ENCODE measurements around the gene SMYD4.
A peak's percentile ranks its signal among the peaks of the same experiment; 100 is the strongest.

DNA sequence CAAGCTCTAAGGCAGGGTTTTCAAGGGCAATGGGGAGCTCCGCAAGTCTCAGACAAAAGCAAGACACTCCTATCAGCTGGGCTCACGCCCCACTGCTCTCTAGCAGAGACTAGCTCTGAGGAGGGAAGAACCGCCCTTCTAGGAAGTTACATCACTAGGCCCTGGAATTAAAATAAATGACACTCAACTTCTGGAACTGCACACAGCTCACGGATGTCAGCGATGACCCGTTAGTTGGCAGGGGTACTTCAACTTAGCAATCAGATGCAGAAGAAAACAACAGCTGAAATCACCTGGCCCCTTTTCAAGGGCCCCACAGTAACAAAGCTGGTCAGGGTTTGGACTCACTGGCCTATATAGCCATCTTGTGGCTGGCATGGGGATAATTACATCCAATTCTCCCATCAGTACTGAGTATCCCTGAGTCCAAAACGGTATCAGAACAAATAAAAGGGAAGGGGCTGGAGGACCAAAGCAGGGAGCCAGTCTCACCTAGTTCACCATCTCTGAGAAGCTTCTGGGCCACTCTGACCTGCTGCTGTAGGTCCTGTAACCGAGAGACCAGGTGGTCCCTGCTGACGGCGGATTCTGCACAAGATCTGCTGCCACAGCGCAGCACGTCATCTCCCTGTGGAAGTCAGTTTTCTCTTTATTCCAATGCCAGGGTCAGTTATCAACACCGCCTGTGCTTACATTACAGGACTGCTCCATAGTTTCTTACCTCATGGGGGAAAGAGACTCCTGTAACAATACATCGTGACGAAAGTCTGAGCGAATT lies 45.7 kb downstream of the SMYD4 start:
- TF ChIP-seq, protein P1, sequence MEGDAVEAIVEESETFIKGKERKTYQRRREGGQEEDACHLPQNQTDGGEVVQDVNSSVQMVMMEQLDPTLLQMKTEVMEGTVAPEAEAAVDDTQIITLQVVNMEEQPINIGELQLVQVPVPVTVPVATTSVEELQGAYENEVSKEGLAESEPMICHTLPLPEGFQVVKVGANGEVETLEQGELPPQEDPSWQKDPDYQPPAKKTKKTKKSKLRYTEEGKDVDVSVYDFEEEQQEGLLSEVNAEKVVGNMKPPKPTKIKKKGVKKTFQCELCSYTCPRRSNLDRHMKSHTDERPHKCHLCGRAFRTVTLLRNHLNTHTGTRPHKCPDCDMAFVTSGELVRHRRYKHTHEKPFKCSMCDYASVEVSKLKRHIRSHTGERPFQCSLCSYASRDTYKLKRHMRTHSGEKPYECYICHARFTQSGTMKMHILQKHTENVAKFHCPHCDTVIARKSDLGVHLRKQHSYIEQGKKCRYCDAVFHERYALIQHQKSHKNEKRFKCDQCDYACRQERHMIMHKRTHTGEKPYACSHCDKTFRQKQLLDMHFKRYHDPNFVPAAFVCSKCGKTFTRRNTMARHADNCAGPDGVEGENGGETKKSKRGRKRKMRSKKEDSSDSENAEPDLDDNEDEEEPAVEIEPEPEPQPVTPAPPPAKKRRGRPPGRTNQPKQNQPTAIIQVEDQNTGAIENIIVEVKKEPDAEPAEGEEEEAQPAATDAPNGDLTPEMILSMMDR (IDR thresholded peaks at IDR 0.05) = peak; percentile 58 to 93 (median 78)
- TF ChIP-seq POLR2A (IDR thresholded peaks at IDR 0.05) = peak in 1 of 2 donors; percentile 63
